Panc1 (cell line): ENCODE data around the gene TRIM62.

Experiments
- CTCF ChIP-seq: fragments of 450-650 bp; IDR thresholded peaks from 2 replicates; pipeline ENCODE4 v1.5.1; 2017; ENCODE audit warnings: mild to moderate bottlenecking
- REST ChIP-seq, 2 experiments: IDR thresholded peaks; 2 replicates each; pipeline ENCODE4 v1.6.1; 2011 to 2012; ENCODE audit warnings: low read depth in 2 of 2, control low read depth in 1 of 2, low read length in 1 of 2, mild to moderate bottlenecking in 1 of 2, moderate library complexity in 1 of 2; ENCODE audit not compliant: insufficient read depth in 1 of 2
- SIN3A ChIP-seq: IDR thresholded peaks from 2 replicates; pipeline ENCODE4 v1.6.1; 2012; ENCODE audit warnings: low read depth, mild to moderate bottlenecking, low read length, moderate library complexity, borderline replicate concordance; ENCODE audit not compliant: insufficient read depth

GRCh38 chr1:33159577-33159976 is 22.3 kb downstream of the TRIM62 start:
- TF ChIP-seq CTCF (no peak), REST (IDR thresholded peaks at IDR 0.05; ENCODE audit: insufficient read depth in 1 of 2, low read depth in 2 of 2, low read length in 1 of 2) (no peak), SIN3A (no peak)
